Fibroblast of pulmonary artery (primary cell): ENCODE data around the gene SNAPC4.

Experiments
- DNase-seq: peaks from one replicate; pipeline ENCODE4 v3.0.0-alpha.2; 2010; ENCODE audit warnings: low read depth
- H3K4me3 ChIP-seq: replicated peaks from 2 replicates; pipeline ENCODE4 v1.5.1; 2011; ENCODE audit warnings: low read depth, mild to moderate bottlenecking, control low read depth, low read length, moderate library complexity
- CTCF ChIP-seq: IDR thresholded peaks from 2 replicates; pipeline ENCODE4 v1.5.1; 2011; ENCODE audit warnings: mild to moderate bottlenecking, control low read depth, low read length, inconsistent platforms; ENCODE audit errors: missing control alignments

The SNAPC4 gene

GRCh38 chr9:136443087-136443486, 43.1 kb upstream of the SNAPC4 start:
- TF ChIP-seq CTCF, result no peak
- DNase-seq, result no peak

GRCh38 chr9:136442265-136442664, 42.3 kb upstream of the SNAPC4 start:
- DNase-seq, result no peak
- TF ChIP-seq CTCF, result no peak
- no peak overlapping the region for H3K4me3 ChIP-seq

More at GRCh38 chr9:136443087-136443486, 43.1 kb upstream of the SNAPC4 start:
- H3K4me3 ChIP-seq, result no peak overlapping the region

GRCh38 chr9:136441681-136442245, 41.8 kb upstream of the SNAPC4 start:
- H3K4me3 ChIP-seq, result no peak overlapping the region
- TF ChIP-seq CTCF, result no peak
- DNase-seq, result no peak

GRCh38 chr9:136441191-136441680, 41.3 kb upstream of the SNAPC4 start:
- H3K4me3 ChIP-seq, result no peak overlapping the region
- no peak for TF ChIP-seq CTCF
- DNase-seq, result no peak

GRCh38 chr9:136439481-136440408, 39.8 kb upstream of the SNAPC4 start, which contains the start of gene INPP5E:
TSS of gene INPP5E (minus strand) at chr9:136439845. CDS start at chr9:136439419, 426 bp downstream.
- peak; percentile 70 for DNase-seq
- peak; percentile 26 for TF ChIP-seq CTCF
- peak within 1 kb of the TSS; percentile 62 for H3K4me3 ChIP-seq

GRCh38 chr9:136438548-136439480, 38.8 kb upstream of the SNAPC4 start:
- peak; percentile 10 for DNase-seq
- H3K4me3 ChIP-seq, result peak overlapping the region; percentile 62
- no peak for TF ChIP-seq CTCF
